ENCODE results near the gene WNT9B. TPM values are rescaled to one million over a fixed set of nuclear protein-coding genes. Genes with fewer than 3 reads are reported as not detected.

Gene WNT9B
- total RNA-seq, 1 donor from 2014 or later, result not detected

- FAIRE-seq, result no peak
Observed at GRCh38 chr17:46898860-46899259, 47.5 kb downstream of the WNT9B start.

GRCh38 chr17:46901291-46901690, 49.9 kb downstream of the WNT9B start:
- Histone ChIP-seq H3K27me3 (ENCODE audit: control insufficient read depth, insufficient read depth, low read length) (no peaks in the 10 kb centered on the region), H3K36me3 (ENCODE audit: control insufficient read depth, insufficient read depth, low read length) (no peaks in the 10 kb centered on the region), H3K4me3 (ENCODE audit: low read depth, low read length) (no peak overlapping the region)
- TF ChIP-seq, protein P1, sequence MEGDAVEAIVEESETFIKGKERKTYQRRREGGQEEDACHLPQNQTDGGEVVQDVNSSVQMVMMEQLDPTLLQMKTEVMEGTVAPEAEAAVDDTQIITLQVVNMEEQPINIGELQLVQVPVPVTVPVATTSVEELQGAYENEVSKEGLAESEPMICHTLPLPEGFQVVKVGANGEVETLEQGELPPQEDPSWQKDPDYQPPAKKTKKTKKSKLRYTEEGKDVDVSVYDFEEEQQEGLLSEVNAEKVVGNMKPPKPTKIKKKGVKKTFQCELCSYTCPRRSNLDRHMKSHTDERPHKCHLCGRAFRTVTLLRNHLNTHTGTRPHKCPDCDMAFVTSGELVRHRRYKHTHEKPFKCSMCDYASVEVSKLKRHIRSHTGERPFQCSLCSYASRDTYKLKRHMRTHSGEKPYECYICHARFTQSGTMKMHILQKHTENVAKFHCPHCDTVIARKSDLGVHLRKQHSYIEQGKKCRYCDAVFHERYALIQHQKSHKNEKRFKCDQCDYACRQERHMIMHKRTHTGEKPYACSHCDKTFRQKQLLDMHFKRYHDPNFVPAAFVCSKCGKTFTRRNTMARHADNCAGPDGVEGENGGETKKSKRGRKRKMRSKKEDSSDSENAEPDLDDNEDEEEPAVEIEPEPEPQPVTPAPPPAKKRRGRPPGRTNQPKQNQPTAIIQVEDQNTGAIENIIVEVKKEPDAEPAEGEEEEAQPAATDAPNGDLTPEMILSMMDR (IDR thresholded peaks at IDR 0.05; ENCODE audit: insufficient read depth, low read length, severe bottlenecking), result no peak
- DNase-seq (ENCODE audit: low read depth) (no peak), FAIRE-seq (no peak)

More at GRCh38 chr17:46898860-46899259, 47.5 kb downstream of the WNT9B start:
- no peak for DNase-seq (ENCODE audit: low read depth)
- H3K4me3 ChIP-seq (ENCODE audit: low read depth, low read length), result no peak overlapping the region
- H3K27me3 ChIP-seq (ENCODE audit: control insufficient read depth, insufficient read depth, low read length), result no peaks in the 10 kb centered on the region
- TF ChIP-seq, protein P1 (IDR thresholded peaks at IDR 0.05; ENCODE audit: insufficient read depth, low read length, severe bottlenecking), result no peak
- no peaks in the 10 kb centered on the region for H3K36me3 ChIP-seq (ENCODE audit: control insufficient read depth, insufficient read depth, low read length)

DNA sequence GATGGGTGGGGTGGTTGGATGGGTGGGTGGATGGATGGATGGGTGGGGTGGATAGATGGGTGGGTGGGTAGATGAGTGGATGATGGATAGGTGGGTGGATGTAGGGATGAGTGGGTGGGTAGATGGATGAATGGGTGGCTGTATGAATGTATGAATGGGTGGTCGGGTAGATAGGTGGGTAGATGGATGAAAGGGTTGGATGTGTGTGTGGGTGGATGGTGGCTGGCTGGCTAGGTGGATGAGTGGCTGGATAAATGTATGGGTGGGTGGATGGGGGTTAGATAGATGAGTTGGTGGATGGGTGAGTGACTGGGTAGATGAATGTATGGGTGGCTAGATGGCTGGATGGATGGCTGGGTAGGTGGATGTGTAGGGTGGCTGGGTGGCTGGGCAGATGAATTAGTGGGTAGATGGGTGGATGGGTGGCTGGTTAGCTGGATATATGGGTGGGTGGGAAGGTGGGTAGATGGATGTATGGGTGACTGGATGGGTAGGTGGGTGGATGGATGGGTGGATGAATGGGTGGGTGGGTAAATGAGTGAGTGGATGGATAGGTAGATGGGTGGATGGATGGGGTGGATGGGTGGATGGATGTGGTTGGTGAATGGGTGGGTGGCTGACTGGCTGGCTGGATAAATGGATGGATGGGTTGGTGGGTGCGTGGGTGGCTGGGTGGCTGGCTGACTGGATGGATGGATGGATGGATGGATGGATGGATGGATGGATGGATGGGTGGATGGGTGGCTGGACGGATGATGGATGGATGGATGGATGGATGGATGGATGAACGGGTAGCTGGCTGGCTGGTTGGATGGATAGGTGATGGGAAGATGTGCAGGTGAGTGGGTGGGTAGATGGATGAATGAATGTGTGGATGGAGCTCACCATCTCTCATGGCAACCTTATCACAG, 52.6 kb downstream of the WNT9B start:
- H3K4me3 ChIP-seq (ENCODE audit: low read depth, low read length), result no peak overlapping the region
- TF ChIP-seq, protein P1 (IDR thresholded peaks at IDR 0.05; ENCODE audit: insufficient read depth, low read length, severe bottlenecking), result no peak
- no peaks in the 10 kb centered on the region for H3K27me3 ChIP-seq (ENCODE audit: control insufficient read depth, insufficient read depth, low read length)
- FAIRE-seq (no peak), DNase-seq (ENCODE audit: low read depth) (no peak)
- no peaks in the 10 kb centered on the region for H3K36me3 ChIP-seq (ENCODE audit: control insufficient read depth, insufficient read depth, low read length)

DNA sequence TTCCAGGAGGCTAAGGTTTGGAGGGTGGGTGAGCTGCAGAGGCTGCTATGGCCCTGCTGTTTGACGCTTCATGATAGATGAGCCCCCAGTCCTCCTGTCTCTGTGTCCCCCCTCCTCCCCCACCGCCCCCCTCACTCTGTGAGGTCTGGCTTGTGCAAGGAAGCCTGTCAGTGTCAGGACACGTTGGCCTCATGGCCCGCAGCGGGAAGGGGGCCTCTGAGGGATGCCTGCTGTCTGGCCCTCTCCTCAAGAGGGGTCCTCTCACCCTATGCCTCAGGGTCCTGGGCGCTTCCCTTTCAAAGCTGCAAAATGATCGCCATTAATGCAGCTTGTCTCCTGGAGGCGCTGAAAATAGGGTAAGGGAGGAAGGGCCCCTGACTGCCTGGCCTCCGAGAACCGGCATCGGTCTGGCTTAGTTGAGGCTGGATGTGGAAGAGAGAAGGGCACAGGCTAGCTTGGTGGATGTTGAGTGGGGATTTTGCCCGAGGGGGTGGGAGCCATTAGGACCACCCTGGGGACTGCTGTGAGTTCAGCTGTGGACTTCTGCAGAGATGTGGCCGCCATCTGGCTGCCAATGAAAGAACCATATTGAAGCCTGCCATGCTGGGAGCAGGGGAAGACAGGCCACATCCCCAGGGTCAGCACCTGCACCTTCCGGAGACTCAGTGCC, 56.8 kb downstream of the WNT9B start:
- Histone ChIP-seq H3K36me3 (ENCODE audit: control insufficient read depth, insufficient read depth, low read length) (no peaks in the 10 kb centered on the region), H3K27me3 (ENCODE audit: control insufficient read depth, insufficient read depth, low read length) (peaks cover 7% of the 10 kb centered on the region), H3K4me3 (ENCODE audit: low read depth, low read length) (no peak overlapping the region)
- TF ChIP-seq, protein P1 (IDR thresholded peaks at IDR 0.05; ENCODE audit: insufficient read depth, low read length, severe bottlenecking), result no peak
- FAIRE-seq, result no peak
- DNase-seq (ENCODE audit: low read depth), result no peak

- no peak for DNase-seq (ENCODE audit: low read depth)
- Histone ChIP-seq H3K4me3 (ENCODE audit: low read depth, low read length) (no peak overlapping the region), H3K36me3 (ENCODE audit: control insufficient read depth, insufficient read depth, low read length) (no peaks in the 10 kb centered on the region), H3K27me3 (ENCODE audit: control insufficient read depth, insufficient read depth, low read length) (peaks cover 7% of the 10 kb centered on the region)
- TF ChIP-seq, protein P1 (IDR thresholded peaks at IDR 0.05; ENCODE audit: insufficient read depth, low read length, severe bottlenecking), result no peak
- no peak for FAIRE-seq
Observed at GRCh38 chr17:46910179-46910927, 59.0 kb downstream of the WNT9B start.
